Immature natural killer cell (primary cell): ENCODE measurements around the gene NOP16. TPM values are rescaled to one million over a fixed set of nuclear protein-coding genes. Genes with fewer than 3 reads are reported as not detected.

Source experiments
- DNase-seq, 3 donors: peaks; one replicate each; pipeline ENCODE4 v3.0.0; 2022; ENCODE audit warnings: mixed read lengths in 1 of 3
- H3K27ac Mint-ChIP-seq, 6 donors: one replicate each; pipeline ENCODE4 v1.8.0; 2020; ENCODE audit warnings: mixed read lengths in 6 of 6, mild to moderate bottlenecking in 5 of 6, inconsistent platforms in 4 of 6, moderate library complexity in 3 of 6
- H3K27me3 Mint-ChIP-seq, 3 donors: one replicate each; pipeline ENCODE4 v1.8.0; 2020 to 2021; ENCODE audit warnings: low read depth in 3 of 3, mild to moderate bottlenecking in 3 of 3, mixed read lengths in 3 of 3, moderate library complexity in 3 of 3, inconsistent platforms in 1 of 3
- H3K36me3 Mint-ChIP-seq, 3 donors: one replicate each; pipeline ENCODE4 v1.8.0; 2020; ENCODE audit warnings: mixed read lengths in 3 of 3, inconsistent platforms in 2 of 3, mild to moderate bottlenecking in 2 of 3
- H3K4me1 Mint-ChIP-seq, 2 donors: one replicate each; pipeline ENCODE4 v1.8.0; 2020; ENCODE audit warnings: inconsistent platforms in 2 of 2, mild to moderate bottlenecking in 2 of 2, mixed read lengths in 2 of 2, moderate library complexity in 1 of 2
- H3K4me3 Mint-ChIP-seq, 5 donors: one replicate each; pipeline ENCODE4 v1.8.0; 2020; ENCODE audit warnings: mild to moderate bottlenecking in 5 of 5, mixed read lengths in 5 of 5, inconsistent platforms in 3 of 5, moderate library complexity in 3 of 5
- H3K9me3 Mint-ChIP-seq, 6 donors: one replicate each; pipeline ENCODE4 v1.8.0; 2020; ENCODE audit warnings: mild to moderate bottlenecking in 6 of 6, mixed read lengths in 6 of 6, inconsistent platforms in 4 of 6, moderate library complexity in 3 of 6
- polyA plus RNA-seq, 3 donors: library from polyadenylated mRNA; unstranded; fragments of 300-500 nt; fragmentation: Illumina TruSeq; gene quantifications; one replicate each; pipeline ENCODE4 v1.2.3, GENCODE V29; 2021

The NOP16 gene
- polyA plus RNA-seq, 3 donors from 2014 or later = 5.7 to 34.7 (median 16.6) TPM

- Mint-ChIP-seq H3K36me3 (peaks cover 4 to 16% (median 13%) of the 10 kb centered on the region in 3 donors), H3K27ac (peak overlapping the region in 5 of 6 donors; percentile 11 to 71 (median 60)), H3K4me1 (peaks cover 39 to 55% of the 10 kb centered on the region in 2 donors), H3K4me3 (peak overlapping the region; percentile 64 to 82 (median 75)), H3K27me3 (peaks cover 0 to 12% (median 5%) of the 10 kb centered on the region in 3 donors), H3K9me3 (no peaks in the 10 kb centered on the region)
- no peak for DNase-seq
These were observed 28.7 kb downstream of the NOP16 start for GRCh38 chr5:176359658-176360057.

GRCh38 chr5:176356179-176356566, 32.2 kb downstream of the NOP16 start:
- DNase-seq = no peak
- Mint-ChIP-seq H3K36me3 (peaks cover 4 to 33% (median 26%) of the 10 kb centered on the region in 3 donors), H3K9me3 (no peaks in the 10 kb centered on the region), H3K4me1 (peaks cover 27 to 70% of the 10 kb centered on the region in 2 donors), H3K27me3 (peaks cover 0 to 1% (median 1%) of the 10 kb centered on the region in 3 donors), H3K4me3 (no peak overlapping the region), H3K27ac (no peak overlapping the region)

GRCh38 chr5:176355400-176356178, 32.8 kb downstream of the NOP16 start:
- Mint-ChIP-seq H3K4me1 (peaks cover 27 to 70% of the 10 kb centered on the region in 2 donors), H3K4me3 (no peak overlapping the region), H3K27ac (no peak overlapping the region), H3K9me3 (no peaks in the 10 kb centered on the region), H3K27me3 (peaks cover 0 to 1% (median 0%) of the 10 kb centered on the region in 3 donors), H3K36me3 (peaks cover 7 to 33% (median 26%) of the 10 kb centered on the region in 3 donors)
- no peak for DNase-seq

- Mint-ChIP-seq H3K27me3 (peaks cover 0 to 1% (median 0%) of the 10 kb centered on the region in 3 donors), H3K9me3 (no peaks in the 10 kb centered on the region), H3K4me3 (no peak overlapping the region), H3K36me3 (peaks cover 12 to 49% (median 39%) of the 10 kb centered on the region in 3 donors), H3K4me1 (peaks cover 22 to 60% of the 10 kb centered on the region in 2 donors), H3K27ac (no peak overlapping the region)
- no peak for DNase-seq
These were observed 34.9 kb downstream of the NOP16 start for GRCh38 chr5:176353533-176353932.

GRCh38 chr5:176352116-176352878, 36.1 kb downstream of the NOP16 start:
- Mint-ChIP-seq H3K4me1 (peaks cover 16 to 49% of the 10 kb centered on the region in 2 donors), H3K27me3 (peaks cover 0 to 1% (median 0%) of the 10 kb centered on the region in 3 donors), H3K36me3 (peaks cover 16 to 51% (median 38%) of the 10 kb centered on the region in 3 donors), H3K9me3 (no peaks in the 10 kb centered on the region), H3K4me3 (no peak overlapping the region), H3K27ac (peak overlapping the region in 5 of 6 donors; percentile 13 to 64 (median 57))
- DNase-seq = no peak

GRCh38 chr5:176350416-176350815, 38.0 kb downstream of the NOP16 start:
- Mint-ChIP-seq H3K27me3 (peaks cover 0 to 1% (median 0%) of the 10 kb centered on the region in 3 donors), H3K4me3 (no peak overlapping the region), H3K27ac (peak overlapping the region in 1 of 6 donors; percentile 11), H3K4me1 (peaks cover 12 to 41% of the 10 kb centered on the region in 2 donors), H3K36me3 (peaks cover 16 to 56% (median 43%) of the 10 kb centered on the region in 3 donors), H3K9me3 (no peaks in the 10 kb centered on the region)
- DNase-seq = no peak

- no peaks in the 10 kb centered on the region for H3K9me3 Mint-ChIP-seq
- H3K27me3 Mint-ChIP-seq = no peaks in the 10 kb centered on the region
- H3K4me3 Mint-ChIP-seq = no peak overlapping the region
- no peaks in the 10 kb centered on the region for H3K4me1 Mint-ChIP-seq
- H3K36me3 Mint-ChIP-seq = peaks cover 9 to 26% (median 14%) of the 10 kb centered on the region in 3 donors
- peak overlapping the region in 3 of 6 donors; percentile 5 to 68 (median 23) for H3K27ac Mint-ChIP-seq
- DNase-seq = no peak
These were observed 45.5 kb downstream of the NOP16 start for GRCh38 chr5:176342766-176343458.

GRCh38 chr5:176342158-176342483, 46.3 kb downstream of the NOP16 start:
- DNase-seq = no peak
- H3K9me3 Mint-ChIP-seq = no peaks in the 10 kb centered on the region
- no peaks in the 10 kb centered on the region for H3K27me3 Mint-ChIP-seq
- peaks cover 13 to 22% (median 16%) of the 10 kb centered on the region in 3 donors for H3K36me3 Mint-ChIP-seq
- H3K4me1 Mint-ChIP-seq = no peaks in the 10 kb centered on the region
- peak overlapping the region in 3 of 6 donors; percentile 7 to 61 (median 46) for H3K27ac Mint-ChIP-seq
- no peak overlapping the region for H3K4me3 Mint-ChIP-seq

GRCh38 chr5:176341325-176342157, 46.9 kb downstream of the NOP16 start:
- DNase-seq = no peak
- H3K27me3 Mint-ChIP-seq = no peaks in the 10 kb centered on the region
- no peaks in the 10 kb centered on the region for H3K4me1 Mint-ChIP-seq
- H3K4me3 Mint-ChIP-seq = no peak overlapping the region
- no peaks in the 10 kb centered on the region for H3K9me3 Mint-ChIP-seq
- peak overlapping the region in 3 of 6 donors; percentile 19 to 43 (median 20) for H3K27ac Mint-ChIP-seq
- peaks cover 16 to 28% (median 18%) of the 10 kb centered on the region in 3 donors for H3K36me3 Mint-ChIP-seq

GRCh38 chr5:176339304-176339703, 49.1 kb downstream of the NOP16 start:
- H3K9me3 Mint-ChIP-seq = no peaks in the 10 kb centered on the region
- peaks cover 15 to 25% (median 23%) of the 10 kb centered on the region in 3 donors for H3K36me3 Mint-ChIP-seq
- H3K4me3 Mint-ChIP-seq = no peak overlapping the region
- H3K27ac Mint-ChIP-seq = no peak overlapping the region
- H3K27me3 Mint-ChIP-seq = peaks cover 0 to 2% (median 0%) of the 10 kb centered on the region in 3 donors
- H3K4me1 Mint-ChIP-seq = no peaks in the 10 kb centered on the region
- DNase-seq = no peak

- Mint-ChIP-seq H3K4me1 (no peaks in the 10 kb centered on the region), H3K4me3 (no peak overlapping the region), H3K27ac (no peak overlapping the region), H3K36me3 (peaks cover 22 to 32% (median 29%) of the 10 kb centered on the region in 3 donors), H3K9me3 (peaks cover 0 to 2% (median 0%) of the 10 kb centered on the region in 6 donors), H3K27me3 (peaks cover 0 to 2% (median 0%) of the 10 kb centered on the region in 3 donors)
- DNase-seq = no peak
These were observed 50.5 kb downstream of the NOP16 start for GRCh38 chr5:176337913-176338312.

- no peak overlapping the region for H3K27ac Mint-ChIP-seq
- no peaks in the 10 kb centered on the region for H3K4me1 Mint-ChIP-seq
- no peak overlapping the region for H3K4me3 Mint-ChIP-seq
- peaks cover 0 to 2% (median 0%) of the 10 kb centered on the region in 3 donors for H3K27me3 Mint-ChIP-seq
- H3K36me3 Mint-ChIP-seq = peaks cover 22 to 32% (median 26%) of the 10 kb centered on the region in 3 donors
- no peak for DNase-seq
- H3K9me3 Mint-ChIP-seq = peaks cover 0 to 2% (median 0%) of the 10 kb centered on the region in 6 donors
These were observed 54.2 kb downstream of the NOP16 start for GRCh38 chr5:176334031-176334770.
